ENCODE measurements around the gene GABRB1.

GABRB1 gene

DNA sequence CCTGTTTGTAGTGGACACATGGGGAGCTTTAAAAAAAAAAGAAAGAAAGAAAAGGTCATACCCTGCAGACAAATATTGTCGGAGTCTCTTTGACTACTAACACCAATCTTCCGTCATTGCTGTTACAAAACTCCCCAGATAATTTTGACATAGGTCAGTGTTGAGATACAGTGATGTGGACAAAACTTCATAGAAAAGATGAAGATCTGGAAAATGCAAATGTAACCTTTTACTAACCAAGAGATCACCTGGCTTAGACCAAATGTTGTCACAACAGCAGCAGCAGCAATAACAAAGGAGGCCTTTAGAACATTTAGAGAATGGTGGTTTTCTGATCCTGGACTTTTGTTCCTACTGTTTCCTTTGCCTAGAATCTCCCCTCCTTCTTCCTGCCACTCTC, 440.2 kb downstream of the GABRB1 start:
- no peak for TF ChIP-seq ZNF274 (IDR thresholded peaks at IDR 0.05; ENCODE audit: low read depth, low read length)
- H3K4me3 ChIP-seq (ENCODE audit: low read length): no peak overlapping the region

DNA sequence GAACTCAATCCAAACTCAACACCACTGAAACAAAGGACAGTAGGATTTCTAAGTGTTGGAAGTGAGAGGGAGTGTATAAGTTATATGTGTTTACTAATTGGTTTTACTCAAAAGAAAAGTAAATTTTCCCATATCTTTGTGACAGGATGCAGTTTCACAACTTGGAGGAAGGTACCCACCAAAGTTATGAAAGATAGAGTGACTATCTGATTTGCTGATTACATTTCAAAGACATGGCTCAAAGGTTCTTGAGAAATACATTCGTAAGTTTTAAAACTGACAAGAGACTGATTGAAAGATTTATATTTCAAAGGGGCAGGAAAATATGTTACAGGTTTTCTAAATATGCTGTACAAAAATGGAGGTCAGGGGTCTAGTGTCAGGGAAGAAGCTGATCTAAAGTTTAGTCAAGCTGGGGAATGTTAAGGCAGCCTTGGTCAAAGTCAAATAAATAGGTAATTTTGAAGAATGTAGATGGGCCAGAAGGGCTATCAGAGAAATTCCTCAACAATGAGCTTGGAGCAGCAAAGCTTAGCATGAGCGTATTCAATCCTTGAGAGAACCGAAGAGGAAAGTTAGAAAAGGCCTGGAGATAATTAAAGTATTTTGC, 441.9 kb downstream of the GABRB1 start:
- H3K4me3 ChIP-seq (ENCODE audit: low read length): no peak overlapping the region
- no peak for TF ChIP-seq ZNF274 (IDR thresholded peaks at IDR 0.05; ENCODE audit: low read depth, low read length)

GRCh38 chr4:47474799-47475198, 443.4 kb downstream of the GABRB1 start:
- H3K4me3 ChIP-seq (ENCODE audit: low read length): no peak overlapping the region
- no peak for TF ChIP-seq ZNF274 (IDR thresholded peaks at IDR 0.05; ENCODE audit: low read depth, low read length)

GRCh38 chr4:47475411-47475810, 444.0 kb downstream of the GABRB1 start:
- TF ChIP-seq ZNF274 (IDR thresholded peaks at IDR 0.05; ENCODE audit: low read depth, low read length): no peak
- no peak overlapping the region for H3K4me3 ChIP-seq (ENCODE audit: low read length)
